Smooth muscle cell (in vitro differentiated cells): ENCODE data around the gene SBSN. TPM values are rescaled to one million over a fixed set of nuclear protein-coding genes. Genes with fewer than 3 reads are reported as not detected.

Source experiments
- DNase-seq: peaks from one replicate; lab custom pipeline; 2025; ENCODE audit not compliant: unreplicated experiment; lab: John Stamatoyannopoulos, UW
- H2AFZ ChIP-seq: fragments of 200-600 bp; sonication (generic); 2 replicates; pipeline ENCODE4 v1.6.0; 2016; ENCODE audit warnings: antibody characterized with exemption, low read depth, mild to moderate bottlenecking
- H3F3A ChIP-seq: fragments of 200-600 bp; sonication (generic); 2 replicates; pipeline ENCODE4 v1.6.0; 2017; ENCODE audit warnings: antibody characterized with exemption, low read depth
- H3K27ac ChIP-seq: fragments of 200-600 bp; sonication (generic); 2 replicates; pipeline ENCODE4 v1.5.1; 2016; ENCODE audit warnings: low read depth, mild to moderate bottlenecking
- H3K27me3 ChIP-seq: fragments of 200-600 bp; sonication (generic); 2 replicates; pipeline ENCODE4 v1.6.1; 2016; ENCODE audit warnings: low read depth, mild to moderate bottlenecking
- H3K36me3 ChIP-seq: fragments of 200-600 bp; sonication (generic); 2 replicates; pipeline ENCODE4 v1.5.1; 2016; ENCODE audit warnings: low read depth
- H3K4me1 ChIP-seq: fragments of 200-600 bp; sonication (generic); 2 replicates; pipeline ENCODE4 v1.5.1; 2016; ENCODE audit warnings: low read depth
- H3K4me2 ChIP-seq: fragments of 200-600 bp; sonication (generic); 2 replicates; pipeline ENCODE4 v1.6.0; 2016; ENCODE audit warnings: mild to moderate bottlenecking
- H3K4me3 ChIP-seq: fragments of 200-600 bp; sonication (generic); 2 replicates; pipeline ENCODE4 v1.5.1; 2016; ENCODE audit warnings: mild to moderate bottlenecking
- H3K79me2 ChIP-seq: fragments of 200-600 bp; sonication (generic); 2 replicates; pipeline ENCODE4 v1.6.0; 2016; ENCODE audit warnings: low read depth, mild to moderate bottlenecking
- H3K9ac ChIP-seq: fragments of 200-600 bp; sonication (generic); 2 replicates; pipeline ENCODE4 v1.6.0; 2016; ENCODE audit warnings: low read depth
- H3K9me3 ChIP-seq: fragments of 200-600 bp; sonication (generic); replicated peaks from 2 replicates; pipeline ENCODE4 v1.5.1; 2016; ENCODE audit warnings: low read depth
- H4K20me1 ChIP-seq: fragments of 200-600 bp; sonication (generic); 2 replicates; pipeline ENCODE4 v1.6.0; 2016; ENCODE audit warnings: low read depth
- CTCF ChIP-seq: fragments of 200-600 bp; sonication (generic); IDR thresholded peaks from 2 replicates; pipeline ENCODE4 v1.5.1; 2017; ENCODE audit warnings: borderline replicate concordance, mild to moderate bottlenecking, antibody characterized with exemption; ENCODE audit not compliant: insufficient read depth, poor library complexity, severe bottlenecking
- WGBS: methylation state at CpG from one replicate; pipeline ENCODE4 v1.1.7; 2016; ENCODE audit warnings: low lambda C conversion rate; 5-methylcytosine and 5-hydroxymethylcytosine counted together
- polyA plus RNA-seq: library from polyadenylated mRNA; unstranded; fragments of >200 nt; fragmentation: Nextera tagmentation; extraction: Ambion mirVana; gene quantifications from 2 replicates; pipeline ENCODE4 v1.2.1, GENCODE V29; 2016
- total RNA-seq: library from RNA; depleted of rRNA; stranded (reverse); fragments of >200 nt; gene quantifications from 2 replicates; pipeline ENCODE4 v1.2.3, GENCODE V29; 2014

Gene SBSN
- total and polyA plus RNA-seq, 2 experiments from 2014 or later: 11.7 to 19.8 TPM

GRCh38 chr19:35549879-35550523 lies 21.9 kb upstream of the SBSN start:
- 93% methylated on average over 15 of the region's 15 CpGs for WGBS
- no peaks in the 10 kb centered on the region for H3K9me3 ChIP-seq
- no peak for TF ChIP-seq CTCF

GRCh38 chr19:35549174-35549788 lies 21.2 kb upstream of the SBSN start:
- Histone ChIP-seq H3F3A (no peaks in the 10 kb centered on the region), H3K9me3 (no peaks in the 10 kb centered on the region), H3K4me2 (no peak overlapping the region), H3K4me1 (peaks cover 14% of the 10 kb centered on the region), H3K36me3 (no peaks in the 10 kb centered on the region), H3K79me2 (peaks cover 11% of the 10 kb centered on the region), H3K4me3 (no peak overlapping the region), H3K27me3 (no peaks in the 10 kb centered on the region), H4K20me1 (no peaks in the 10 kb centered on the region), H3K27ac (no peak overlapping the region), H2AFZ (no peak overlapping the region), H3K9ac (no peak overlapping the region)
- no peak for DNase-seq
- peak; percentile 71 for TF ChIP-seq CTCF
- WGBS: 28% methylated on average over 6 of the region's 6 CpGs

More at GRCh38 chr19:35549879-35550523, 21.9 kb upstream of the SBSN start:
- Histone ChIP-seq H3K4me2 (no peak overlapping the region), H3K9ac (no peak overlapping the region), H2AFZ (no peak overlapping the region), H3K4me3 (no peak overlapping the region), H3F3A (no peaks in the 10 kb centered on the region), H4K20me1 (no peaks in the 10 kb centered on the region), H3K27me3 (no peaks in the 10 kb centered on the region), H3K36me3 (no peaks in the 10 kb centered on the region), H3K79me2 (peaks cover 11% of the 10 kb centered on the region), H3K4me1 (peaks cover 8% of the 10 kb centered on the region), H3K27ac (no peak overlapping the region)
- no peak for DNase-seq

- 96% methylated on average over 8 of the region's 8 CpGs for WGBS
- H3F3A ChIP-seq: no peaks in the 10 kb centered on the region
- H3K27ac ChIP-seq: no peak overlapping the region
- peaks cover 15% of the 10 kb centered on the region for H3K4me1 ChIP-seq
- no peak overlapping the region for H2AFZ ChIP-seq
- peak overlapping the region; percentile 88 for H3K4me3 ChIP-seq
- no peaks in the 10 kb centered on the region for H3K27me3 ChIP-seq
- TF ChIP-seq CTCF: no peak
- H3K79me2 ChIP-seq: peaks cover 11% of the 10 kb centered on the region
- DNase-seq: no peak
- H3K9me3 ChIP-seq: no peaks in the 10 kb centered on the region
- peak overlapping the region; percentile 98 for H3K4me2 ChIP-seq
- no peaks in the 10 kb centered on the region for H4K20me1 ChIP-seq
- H3K36me3 ChIP-seq: no peaks in the 10 kb centered on the region
- H3K9ac ChIP-seq: peak overlapping the region; percentile 88
Measured at GRCh38 chr19:35546532-35546931, 18.4 kb upstream of the SBSN start.
